H1 (cell line): ENCODE measurements around the gene MOB1B. TPM values are rescaled to one million over a fixed set of nuclear protein-coding genes. Genes with fewer than 3 reads are reported as not detected.

Source experiments
- CTCF ChIA-PET: fragments of 300-600 bp; sonication (Branson Sonifier 250); formaldehyde crosslinking; loops from one replicate; lab custom pipeline; 2021; ENCODE audit not compliant: partially characterized antibody; lab: Charles Lee
- POLR2A ChIA-PET: fragments of 300-600 bp; sonication (Branson Sonifier 250); formaldehyde crosslinking; loops from one replicate; lab custom pipeline; 2021; ENCODE audit warnings: inconsistent platforms; ENCODE audit not compliant: partially characterized antibody; lab: Charles Lee
- DNase-seq, 2 experiments: peaks; one replicate each; pipeline versions ENCODE4 v3.0.0 to v3.0.0-alpha.2; 2010 to 2022; ENCODE audit warnings: low spot score in 2 of 2, low read depth in 1 of 2, mixed read lengths in 1 of 2
- FAIRE-seq: peaks from 2 replicates; lab custom pipeline; 2011; peaks lifted over from hg19 to GRCh38; lab: Jason Lieb, UNC
- H2AFZ ChIP-seq: 2 replicates; pipeline ENCODE4 v1.8.1; 2012; ENCODE audit warnings: low read length, inconsistent platforms
- H2AK5ac ChIP-seq: 2 replicates; pipeline ENCODE4 v1.6.1; 2013; ENCODE audit warnings: low read depth, low read length
- H2BK120ac ChIP-seq: replicated peaks from 2 replicates; pipeline ENCODE3; 2013; ENCODE audit warnings: low read depth, low read length, inconsistent platforms
- H2BK12ac ChIP-seq: 2 replicates; pipeline ENCODE4 v1.6.1; 2013; ENCODE audit warnings: low read depth, low read length
- H2BK15ac ChIP-seq: 2 replicates; pipeline ENCODE4 v1.6.1; 2013; ENCODE audit warnings: low read length
- H2BK20ac ChIP-seq: 2 replicates; pipeline ENCODE4 v1.6.1; 2013; ENCODE audit warnings: low read length
- H2BK5ac ChIP-seq: 2 replicates; pipeline ENCODE4 v1.6.1; 2013; ENCODE audit warnings: low read depth, low read length
- H3K14ac ChIP-seq: 2 replicates; pipeline ENCODE4 v1.6.1; 2013; ENCODE audit warnings: inconsistent platforms; ENCODE audit not compliant: insufficient read length
- H3K18ac ChIP-seq: 2 replicates; pipeline ENCODE4 v1.6.1; 2013; ENCODE audit warnings: low read length; ENCODE audit errors: extremely low read depth
- H3K23ac ChIP-seq: 2 replicates; pipeline ENCODE4 v1.6.1; 2013; ENCODE audit warnings: inconsistent platforms; ENCODE audit not compliant: insufficient read length
- H3K23me2 ChIP-seq: 2 replicates; pipeline ENCODE4 v1.6.1; 2013; ENCODE audit warnings: low read depth, low read length
- H3K27ac ChIP-seq: 2 replicates; pipeline ENCODE4 v1.6.1; 2011; ENCODE audit warnings: low read depth, low read length, inconsistent platforms
- H3K27me3 ChIP-seq, 4 experiments: replicated peaks in 1 of 4; 1 replicate in 1 of 4; 2 replicates in 3 of 4; pipeline versions ENCODE4 v1.6.1 to v1.8.1; 2011 to 2013; ENCODE audit warnings: low read length in 3 of 4, mild to moderate bottlenecking in 3 of 4, inconsistent platforms in 2 of 4, mixed read lengths in 2 of 4, moderate library complexity in 1 of 4; ENCODE audit not compliant: control insufficient read depth in 3 of 4, insufficient read depth in 3 of 4; ENCODE audit errors: extremely low read depth in 1 of 4
- H3K36me3 ChIP-seq, 4 experiments: 2 replicates each; pipeline versions ENCODE4 v1.6.1 to v1.8.1; 2011 to 2013; ENCODE audit warnings: mild to moderate bottlenecking in 4 of 4, low read length in 3 of 4, moderate library complexity in 2 of 4, control low read depth in 1 of 4, inconsistent platforms in 1 of 4; ENCODE audit not compliant: insufficient read depth in 4 of 4, control insufficient read depth in 2 of 4
- H3K4ac ChIP-seq: replicated peaks from 2 replicates; pipeline ENCODE3; 2013; ENCODE audit warnings: low read length, low read depth, mixed read lengths, inconsistent platforms; ENCODE audit not compliant: insufficient read length
- H3K4me1 ChIP-seq, 4 experiments: replicated peaks in 1 of 4; 1 replicate in 1 of 4; 2 replicates in 3 of 4; pipeline versions ENCODE4 v1.6.1 to v1.8.1; 2011 to 2013; ENCODE audit warnings: low read length in 3 of 4, inconsistent platforms in 2 of 4, mixed read lengths in 1 of 4; ENCODE audit not compliant: insufficient read depth in 4 of 4, control insufficient read depth in 3 of 4
- H3K4me2 ChIP-seq, 2 experiments: 2 replicates each; pipeline versions ENCODE4 v1.6.1 to v1.8.1; 2011 to 2013; ENCODE audit warnings: low read depth in 2 of 2, low read length in 2 of 2, control low read depth in 1 of 2, inconsistent platforms in 1 of 2, mild to moderate bottlenecking in 1 of 2; ENCODE audit not compliant: insufficient read depth in 1 of 2
- H3K4me3 ChIP-seq, 4 experiments: fragments of 200-600, 300-600 bp in 1 of 4; sonication (generic), shearing (Covaris generic), sonication (Bioruptor Twin) in 1 of 4; 2 replicates each; pipeline versions ENCODE4 v1.5.1 to v1.8.1; 2011 to 2016; ENCODE audit warnings: low read length in 4 of 4, low read depth in 3 of 4, control low read depth in 2 of 4, inconsistent platforms in 2 of 4, mild to moderate bottlenecking in 2 of 4, mixed read lengths in 1 of 4, moderate library complexity in 1 of 4; ENCODE audit not compliant: insufficient read depth in 2 of 4; ENCODE audit errors: extremely low read depth in 1 of 4
- H3K56ac ChIP-seq: replicated peaks from 2 replicates; pipeline ENCODE3; 2013; ENCODE audit warnings: low read depth, mild to moderate bottlenecking, mixed read lengths, low read length, inconsistent platforms; ENCODE audit not compliant: insufficient read length
- H3K79me1 ChIP-seq: 2 replicates; pipeline ENCODE4 v1.6.1; 2013; ENCODE audit warnings: low read depth, low read length, control low read depth
- H3K79me2 ChIP-seq, 2 experiments: 2 replicates each; pipeline versions ENCODE4 v1.6.1 to v1.8.1; 2012 to 2013; ENCODE audit warnings: low read length in 2 of 2, mild to moderate bottlenecking in 2 of 2, inconsistent platforms in 1 of 2; ENCODE audit not compliant: insufficient read depth in 2 of 2, control insufficient read depth in 1 of 2
- H3K9ac ChIP-seq, 4 experiments: replicated peaks in 1 of 4; 1 replicate in 1 of 4; 2 replicates in 3 of 4; pipeline versions ENCODE4 v1.6.1 to v1.8.1; 2011 to 2013; ENCODE audit warnings: low read depth in 3 of 4, low read length in 3 of 4, control low read depth in 2 of 4, mild to moderate bottlenecking in 2 of 4, moderate library complexity in 2 of 4, inconsistent platforms in 1 of 4; ENCODE audit errors: extremely low read depth in 1 of 4
- H3K9me3 ChIP-seq, 2 experiments: 2 replicates each; pipeline versions ENCODE4 v1.6.1 to v1.8.1; 2012 to 2013; ENCODE audit warnings: mild to moderate bottlenecking in 2 of 2, moderate library complexity in 2 of 2, control low read depth in 1 of 2, inconsistent platforms in 1 of 2, low read depth in 1 of 2, low read length in 1 of 2, mixed read lengths in 1 of 2; ENCODE audit not compliant: insufficient read depth in 2 of 2
- H4K20me1 ChIP-seq, 2 experiments: replicated peaks in 1 of 2; 2 replicates each; pipeline versions ENCODE3 to v1.8.1; 2011 to 2013; ENCODE audit warnings: inconsistent platforms in 2 of 2, low read length in 2 of 2, mild to moderate bottlenecking in 1 of 2; ENCODE audit not compliant: insufficient read depth in 2 of 2, control insufficient read depth in 1 of 2
- H4K5ac ChIP-seq: 2 replicates; pipeline ENCODE4 v1.6.1; 2013; ENCODE audit warnings: low read length, low read depth, mixed read lengths, inconsistent platforms; ENCODE audit not compliant: insufficient read length
- H4K8ac ChIP-seq: 2 replicates; pipeline ENCODE4 v1.8.0; 2013; ENCODE audit warnings: mild to moderate bottlenecking, moderate library complexity, low read length, inconsistent platforms; ENCODE audit not compliant: insufficient read depth; ENCODE audit errors: extremely low read depth
- H4K91ac ChIP-seq: replicated peaks from 2 replicates; pipeline ENCODE3; 2013; ENCODE audit warnings: low read length, mixed read lengths, inconsistent platforms; ENCODE audit not compliant: insufficient read length
- BRCA1 ChIP-seq: IDR thresholded peaks from 2 replicates; pipeline ENCODE4 v1.6.1; 2012; ENCODE audit warnings: low read depth, low read length, improper control_type of control experiment
- TAF1 ChIP-seq: IDR thresholded peaks from 2 replicates; pipeline ENCODE4 v1.6.1; 2011; ENCODE audit warnings: mild to moderate bottlenecking, low read depth, low read length
- WGBS, 2 experiments: shearing (Covaris generic) in 1 of 2; methylation state at CpG; one replicate each; pipeline versions ENCODE4 v1.1.6 to v1.1.7; 2013 to 2015; ENCODE audit warnings: low lambda C conversion rate in 2 of 2, mixed read lengths in 2 of 2, inconsistent platforms in 1 of 2, low coverage in 1 of 2, missing lambda C conversion rate in 1 of 2; ENCODE audit not compliant: insufficient replicate concordance in 2 of 2, insufficient coverage in 1 of 2, insufficient read length in 1 of 2; ENCODE audit errors: extremely low coverage in 1 of 2, missing lambda C conversion rate in 1 of 2; 5-methylcytosine and 5-hydroxymethylcytosine counted together
- polyA plus RNA-seq, 7 experiments: library from polyadenylated mRNA; depleted of rRNA in 3 of 7; stranded (reverse) in 5 of 7; unstranded in 2 of 7; fragments of >200 nt in 5 of 7; fragments of 200-250 nt in 2 of 7; gene quantifications; 1 replicate in 5 of 7; 2 replicates in 1 of 7; 4 replicates in 1 of 7; pipeline versions ENCODE4 v1.2.1 to v1.2.3, GENCODE V29; 2011 to 2013; ENCODE audit warnings: missing spikeins in 2 of 7, mixed read lengths in 2 of 7
- total RNA-seq: library from RNA; stranded (reverse); fragmentation: NEBNext Ultra II Directional; extraction: Animal tissue kit (Norgen Biotek cat#: 25700); gene quantifications from 2 replicates; pipeline ENCODE4 v1.2.1, GENCODE V29; 2021

MOB1B gene
- total and polyA plus RNA-seq, 2 of the 8 experiments (the other 6 are each of a cell fraction or from before 2014, with no cell fraction given) = 3.8 to 33.5 TPM

GRCh38 chr4:70930530-70931256 lies 28.5 kb downstream of the MOB1B start:
- no peak for FAIRE-seq
- H3K4me2 ChIP-seq = no peak overlapping the region
- peaks cover 3 to 91% of the 10 kb centered on the region in 2 experiments for H3K79me2 ChIP-seq
- no peak for TF ChIP-seq TAF1
- TF ChIP-seq BRCA1 = no peak

More at GRCh38 chr4:70930530-70931256, 28.5 kb downstream of the MOB1B start:
- no peak overlapping the region for H2BK15ac ChIP-seq
- no peak overlapping the region for H2BK120ac ChIP-seq
- no peak overlapping the region for H2AK5ac ChIP-seq
- no peak overlapping the region for H2BK5ac ChIP-seq
- no peak overlapping the region for H3K18ac ChIP-seq
- POLR2A ChIA-PET = no interaction called here
- H4K20me1 ChIP-seq = peaks cover 0 to 2% of the 10 kb centered on the region in 2 experiments
- WGBS, 2 experiments = 71% methylated on average over 2 of the region's 2 CpGs; no CpG with 5 or more reads in 1 of the 2 experiments
- no peak overlapping the region for H3K4me3 ChIP-seq
- H3K23me2 ChIP-seq = no peaks in the 10 kb centered on the region
- no peak for DNase-seq
- H3K14ac ChIP-seq = no peak overlapping the region
- no peaks in the 10 kb centered on the region for H3K27me3 ChIP-seq
- H3K23ac ChIP-seq = no peak overlapping the region
- H3K27ac ChIP-seq = no peak overlapping the region
- no peak overlapping the region for H4K91ac ChIP-seq
- no peaks in the 10 kb centered on the region for H3K9me3 ChIP-seq
- H3K4me1 ChIP-seq = peaks cover 0 to 4% (median under 1%) of the 10 kb centered on the region in 4 experiments; a peak in 3 of 7 replicates
- CTCF ChIA-PET = interaction anchor here (0.6 to 1.6 kb wide), 4 partner anchors 9 to 236 kb away, joined by 3 read pairs; no protein-coding TSS in a partner anchor
- no peak overlapping the region for H2BK20ac ChIP-seq
- no peak overlapping the region for H2BK12ac ChIP-seq
- H3K9ac ChIP-seq = no peak overlapping the region
- no peak overlapping the region for H4K5ac ChIP-seq
- H3K4ac ChIP-seq = no peak overlapping the region
- H3K79me1 ChIP-seq = peaks cover 8% of the 10 kb centered on the region
- no peak overlapping the region for H4K8ac ChIP-seq
- H3K36me3 ChIP-seq = no peaks in the 10 kb centered on the region
- no peak overlapping the region for H2AFZ ChIP-seq
- no peak overlapping the region for H3K56ac ChIP-seq
